Upper lobe of left lung (tissue), 4 donors: Measurements from ENCODE around the gene ETS1.

ENCODE experiments used
- EP300 ChIP-seq, 4 donors: sonication (generic); formaldehyde crosslinking; IDR thresholded peaks; one replicate each; pipeline ENCODE4 v1.5.1; 2017; ENCODE audit warnings: antibody characterized with exemption in 4 of 4, control low read depth in 2 of 4
- POLR2A ChIP-seq, 4 donors: fragments of 450-650 bp; IDR thresholded peaks; one replicate each; pipeline ENCODE4 v1.5.1; 2016 to 2017; ENCODE audit warnings: antibody characterized with exemption in 4 of 4, mild to moderate bottlenecking in 2 of 4
- POLR2AphosphoS5 ChIP-seq, 2 donors: sonication (generic); formaldehyde crosslinking; IDR thresholded peaks; one replicate each; pipeline ENCODE4 v1.5.1; 2017; ENCODE audit warnings: antibody characterized with exemption in 2 of 2
- TF ChIP-seq, protein P1 (sequence below), 6 experiments: fragments of 450-650 bp in 4 of 6; fragments of 200-600 bp in 2 of 6; sonication (generic) in 2 of 6; IDR thresholded peaks; one replicate each; pipeline ENCODE4 v1.5.1; 2016 to 2019; ENCODE audit warnings: antibody characterized with exemption in 6 of 6

DNA sequence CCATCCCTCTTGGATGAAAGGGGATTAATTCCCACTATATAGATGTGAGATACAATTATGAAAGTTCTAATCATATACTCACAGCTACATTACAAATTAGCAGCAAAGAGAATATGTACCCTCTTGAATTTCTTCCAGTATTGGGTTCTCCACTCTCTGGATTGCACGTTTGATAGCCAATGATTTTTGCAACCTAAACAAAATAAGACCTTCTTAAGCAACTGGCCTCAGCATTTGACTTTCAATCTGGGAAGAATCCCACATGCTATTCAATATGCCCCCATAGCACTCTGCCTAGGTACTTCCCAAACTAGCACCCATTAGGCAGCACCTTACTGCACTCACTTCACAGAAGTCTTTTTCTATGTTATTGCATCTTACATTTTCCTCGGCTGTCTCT, 55.8 kb downstream of the ETS1 start:
- TF ChIP-seq EP300 (IDR thresholded peaks at IDR 0.05) (no peak), POLR2A (IDR thresholded peaks at IDR 0.05) (no peak), POLR2AphosphoS5 (IDR thresholded peaks at IDR 0.05) (no peak)
- TF ChIP-seq, protein P1, sequence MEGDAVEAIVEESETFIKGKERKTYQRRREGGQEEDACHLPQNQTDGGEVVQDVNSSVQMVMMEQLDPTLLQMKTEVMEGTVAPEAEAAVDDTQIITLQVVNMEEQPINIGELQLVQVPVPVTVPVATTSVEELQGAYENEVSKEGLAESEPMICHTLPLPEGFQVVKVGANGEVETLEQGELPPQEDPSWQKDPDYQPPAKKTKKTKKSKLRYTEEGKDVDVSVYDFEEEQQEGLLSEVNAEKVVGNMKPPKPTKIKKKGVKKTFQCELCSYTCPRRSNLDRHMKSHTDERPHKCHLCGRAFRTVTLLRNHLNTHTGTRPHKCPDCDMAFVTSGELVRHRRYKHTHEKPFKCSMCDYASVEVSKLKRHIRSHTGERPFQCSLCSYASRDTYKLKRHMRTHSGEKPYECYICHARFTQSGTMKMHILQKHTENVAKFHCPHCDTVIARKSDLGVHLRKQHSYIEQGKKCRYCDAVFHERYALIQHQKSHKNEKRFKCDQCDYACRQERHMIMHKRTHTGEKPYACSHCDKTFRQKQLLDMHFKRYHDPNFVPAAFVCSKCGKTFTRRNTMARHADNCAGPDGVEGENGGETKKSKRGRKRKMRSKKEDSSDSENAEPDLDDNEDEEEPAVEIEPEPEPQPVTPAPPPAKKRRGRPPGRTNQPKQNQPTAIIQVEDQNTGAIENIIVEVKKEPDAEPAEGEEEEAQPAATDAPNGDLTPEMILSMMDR (IDR thresholded peaks at IDR 0.05), result no peak
